AG04450 (cell line): Measurements from ENCODE around the gene WNK2. TPM values are rescaled to one million over a fixed set of nuclear protein-coding genes. Genes with fewer than 3 reads are reported as not detected.

Experiments
- CTCF ChIA-PET: fragments of 300-600, 350-600 bp; formaldehyde crosslinking; extraction: SDS; loops from one replicate; lab custom pipeline; 2022; ENCODE audit warnings: antibody characterized with exemption, inconsistent platforms; lab: Charles Lee
- POLR2A ChIA-PET: fragments of 350-600 bp; formaldehyde crosslinking; extraction: SDS; loops from one replicate; lab custom pipeline; 2021; ENCODE audit warnings: antibody characterized with exemption, inconsistent platforms; lab: Yijun Ruan, JAX
- DNase-seq: peaks from one replicate; pipeline ENCODE4 v3.0.0-alpha.2; 2011; ENCODE audit warnings: low read depth, low spot score
- H3K27ac ChIP-seq: one replicate; pipeline ENCODE4 v1.5.1; 2012; ENCODE audit warnings: low read depth, low read length, control low read depth
- H3K27me3 ChIP-seq: one replicate; pipeline ENCODE4 v1.6.0; 2012; ENCODE audit warnings: low read length; ENCODE audit not compliant: control insufficient read depth, insufficient read depth
- H3K4me3 ChIP-seq: 2 replicates; pipeline ENCODE4 v1.5.1; 2011; ENCODE audit warnings: mild to moderate bottlenecking, low read depth, low read length, control low read depth
- H3K9me3 ChIP-seq: 2 replicates; pipeline ENCODE4 v1.5.1; 2012; ENCODE audit warnings: low read length; ENCODE audit not compliant: control insufficient read depth, insufficient read depth
- polyA minus RNA-seq: library from RNA; depleted of rRNA, polyadenylated mRNA; stranded (reverse); fragments of >200 nt; gene quantifications from 2 replicates; pipeline ENCODE4 v1.2.3, GENCODE V29; 2011; rRNA and poly(A)+ RNA removed
- polyA plus RNA-seq: library from polyadenylated mRNA; depleted of rRNA; stranded (reverse); fragments of >200 nt; gene quantifications from 2 replicates; pipeline ENCODE4 v1.2.3, GENCODE V29; 2011; rRNA removed
- TF ChIP-seq, protein P1 (sequence below): IDR thresholded peaks from 2 replicates; pipeline ENCODE4 v1.5.1; 2011; ENCODE audit warnings: low read depth, low read length, control low read depth, inconsistent platforms

Gene WNK2
- polyA plus RNA-seq (not detected in 2 replicates), polyA minus RNA-seq (not detected in 2 replicates)

- no peak for DNase-seq
- POLR2A ChIA-PET: no interaction called here
- H3K9me3 ChIP-seq: no peaks in the 10 kb centered on the region; the same call in 1 of the 2 replicates
- TF ChIP-seq, protein P1, sequence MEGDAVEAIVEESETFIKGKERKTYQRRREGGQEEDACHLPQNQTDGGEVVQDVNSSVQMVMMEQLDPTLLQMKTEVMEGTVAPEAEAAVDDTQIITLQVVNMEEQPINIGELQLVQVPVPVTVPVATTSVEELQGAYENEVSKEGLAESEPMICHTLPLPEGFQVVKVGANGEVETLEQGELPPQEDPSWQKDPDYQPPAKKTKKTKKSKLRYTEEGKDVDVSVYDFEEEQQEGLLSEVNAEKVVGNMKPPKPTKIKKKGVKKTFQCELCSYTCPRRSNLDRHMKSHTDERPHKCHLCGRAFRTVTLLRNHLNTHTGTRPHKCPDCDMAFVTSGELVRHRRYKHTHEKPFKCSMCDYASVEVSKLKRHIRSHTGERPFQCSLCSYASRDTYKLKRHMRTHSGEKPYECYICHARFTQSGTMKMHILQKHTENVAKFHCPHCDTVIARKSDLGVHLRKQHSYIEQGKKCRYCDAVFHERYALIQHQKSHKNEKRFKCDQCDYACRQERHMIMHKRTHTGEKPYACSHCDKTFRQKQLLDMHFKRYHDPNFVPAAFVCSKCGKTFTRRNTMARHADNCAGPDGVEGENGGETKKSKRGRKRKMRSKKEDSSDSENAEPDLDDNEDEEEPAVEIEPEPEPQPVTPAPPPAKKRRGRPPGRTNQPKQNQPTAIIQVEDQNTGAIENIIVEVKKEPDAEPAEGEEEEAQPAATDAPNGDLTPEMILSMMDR: no peak
- H3K27me3 ChIP-seq: peaks cover 60% of the 10 kb centered on the region
- no peak within 1 kb of the TSS for H3K27ac ChIP-seq
- CTCF ChIA-PET: no interaction called here
- peak within 1 kb of the TSS; percentile 10; the same call in 1 of the 2 replicates for H3K4me3 ChIP-seq
Measured at GRCh38 chr9:93183663-93184431, at the start of gene WNK2. WNK2 (plus strand) TSS chr9:93184139; CDS start chr9:93184930, 791 bp downstream.

DNA sequence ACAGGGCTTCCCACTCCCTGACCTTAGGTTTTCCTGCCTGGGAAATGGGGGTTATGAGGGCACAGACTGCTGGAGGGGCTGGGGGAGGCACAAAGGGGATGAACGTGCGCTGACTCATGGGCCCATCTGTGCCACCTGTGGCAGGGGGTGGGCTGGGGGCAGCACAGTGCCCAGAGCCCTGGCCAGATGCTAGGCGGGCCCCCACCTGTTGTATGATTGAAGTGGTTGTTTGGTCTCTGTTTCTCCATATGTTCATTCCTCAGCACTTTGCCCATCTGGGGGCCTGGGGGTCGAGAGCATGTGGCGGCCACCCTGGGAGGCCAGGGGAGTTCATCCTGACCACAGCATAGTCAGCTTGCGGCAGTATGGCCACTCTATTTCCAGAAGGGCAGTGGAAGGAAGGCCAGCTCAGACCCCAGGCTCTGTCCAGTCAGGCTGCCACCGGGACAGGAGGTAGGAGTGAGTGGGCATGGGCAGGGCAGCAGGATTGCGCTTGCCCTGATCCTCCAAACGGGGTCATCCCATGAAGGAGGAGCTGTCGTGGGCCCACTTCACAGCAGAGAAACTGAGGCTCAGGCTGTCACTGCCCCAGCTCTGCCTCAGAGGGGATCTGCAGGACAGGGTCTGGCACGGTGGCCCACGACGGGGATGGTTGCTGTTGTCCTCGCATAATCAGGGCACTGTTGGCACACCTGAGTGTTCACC is 49.0 kb upstream of the WNK2 start:
- H3K9me3 ChIP-seq: peaks cover 6% of the 10 kb centered on the region
- H3K4me3 ChIP-seq: peak overlapping the region; percentile 77
- POLR2A ChIA-PET: interaction anchor here (1.2 to 1.6 kb wide), 2 partner anchors 15 to 19 kb away, joined by 5 to 24 read pairs; no protein-coding TSS in a partner anchor
- H3K27ac ChIP-seq: peak overlapping the region; percentile 87
- CTCF ChIA-PET: interaction anchor here (1.1 to 1.4 kb wide), 2 partner anchors 15 to 171 kb away, joined by 3 to 7 read pairs; no protein-coding TSS in a partner anchor
- TF ChIP-seq, protein P1: no peak
- H3K27me3 ChIP-seq: no peaks in the 10 kb centered on the region
- DNase-seq: no peak

DNA sequence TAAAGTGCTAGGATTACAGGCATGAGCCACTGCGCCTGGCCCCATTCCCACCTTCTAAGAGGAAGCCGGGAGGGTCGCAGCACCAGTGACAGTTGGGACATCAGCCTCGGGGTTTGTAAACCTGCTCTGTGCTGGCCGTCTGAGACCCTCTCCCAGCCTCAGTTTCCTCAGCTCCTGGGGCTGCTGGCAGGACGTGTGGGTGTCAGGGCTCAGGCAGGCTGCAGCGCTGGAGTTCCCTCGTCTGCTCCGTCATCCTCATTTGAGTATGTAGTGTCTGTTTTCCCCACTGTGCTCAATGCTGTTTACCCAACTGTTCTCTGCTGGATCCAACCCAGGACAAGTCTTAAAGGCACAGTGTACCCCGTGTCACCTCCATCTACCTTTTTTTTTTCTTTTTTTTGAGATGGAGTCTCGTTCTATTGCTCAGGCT is 47.9 kb upstream of the WNK2 start:
- Histone ChIP-seq H3K27me3 (no peaks in the 10 kb centered on the region), H3K27ac (peak overlapping the region; percentile 39), H3K9me3 (peaks cover 6% of the 10 kb centered on the region), H3K4me3 (peak overlapping the region; percentile 27)
- ChIA-PET POLR2A (interaction anchor here (0.7 kb wide), 1 partner anchor 131 kb away, joined by 3 read pairs; no protein-coding TSS in a partner anchor), CTCF (interaction anchor here (1.1 kb wide), 1 partner anchor 169 kb away, joined by 3 read pairs; no protein-coding TSS in a partner anchor)
- DNase-seq: no peak
- TF ChIP-seq, protein P1: no peak

DNA sequence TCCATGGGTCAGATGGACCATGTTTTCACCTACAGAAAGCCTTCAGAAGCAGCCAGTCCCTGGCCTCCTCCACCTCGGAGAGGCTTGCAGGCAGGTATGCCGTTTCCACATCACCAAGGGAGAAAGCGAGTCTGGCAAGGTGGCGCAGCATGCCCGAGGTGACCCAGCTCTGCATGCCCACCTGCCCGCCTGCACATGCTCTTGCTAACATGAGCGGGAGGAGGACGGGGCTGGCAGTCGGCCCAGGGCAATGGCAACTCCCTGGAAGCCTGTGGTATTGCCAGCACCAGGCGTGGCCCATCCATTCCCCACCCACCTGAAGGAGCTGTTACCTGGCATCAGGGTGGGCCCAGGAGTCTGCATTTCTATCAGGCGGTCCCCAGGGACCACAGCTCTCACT is 46.6 kb upstream of the WNK2 start:
- CTCF ChIA-PET: no interaction called here

More for the DNA sequence above, 46.6 kb upstream of the WNK2 start:
- H3K27ac ChIP-seq: no peak overlapping the region
- POLR2A ChIA-PET: no interaction called here
- no peak for DNase-seq
- TF ChIP-seq, protein P1: no peak
- peaks cover 6% of the 10 kb centered on the region for H3K9me3 ChIP-seq
- no peak overlapping the region for H3K4me3 ChIP-seq
- H3K27me3 ChIP-seq: no peaks in the 10 kb centered on the region
